SK-N-MC (cell line): ENCODE measurements around the gene VSIR.

ENCODE experiments used
- EZH2 ChIP-seq: fragments of 200-600 bp; sonication (generic); IDR thresholded peaks from one replicate; pipeline ENCODE4 v1.6.1; 2017; ENCODE audit warnings: antibody characterized with exemption
- POLR2AphosphoS5 ChIP-seq: IDR thresholded peaks from 2 replicates; pipeline ENCODE4 v1.6.1; 2012; ENCODE audit warnings: mild to moderate bottlenecking, low read depth, low read length, borderline replicate concordance

GRCh38 chr10:71719464-71720201 lies 53.7 kb downstream of the VSIR start, which contains the start of gene C10orf105:
- no peak for TF ChIP-seq EZH2
- no peak for TF ChIP-seq POLR2AphosphoS5
